HG03039 (cell line): ENCODE data around the gene DNM1.
"Not testable (repeated sequence)": the region's sequence is repeated elsewhere in the genome, so short reads cannot be mapped to it uniquely, and the experiment has no call there.

Experiments used
- ATAC-seq: cut with Tn5 transposase; IDR thresholded peaks from one replicate; pipeline ENCODE4 v1.9.1; 2021; ENCODE audit warnings: mild to moderate bottlenecking, moderate library complexity; ENCODE audit not compliant: unreplicated experiment

The DNM1 gene

GRCh38 chr9:128175726-128176125 is 27.5 kb upstream of the DNM1 start:
- no peak for ATAC-seq

GRCh38 chr9:128178806-128179431 is 24.3 kb upstream of the DNM1 start:
- no peak for ATAC-seq

- ATAC-seq: no peak
Observed at GRCh38 chr9:128180001-128180400, 23.2 kb upstream of the DNM1 start.

- no peak for ATAC-seq
Observed at GRCh38 chr9:128180447-128180846, 22.7 kb upstream of the DNM1 start.

- ATAC-seq: not testable (repeated sequence)
Observed at GRCh38 chr9:128181480-128181879, 21.7 kb upstream of the DNM1 start.

GRCh38 chr9:128182893-128183588 is 20.1 kb upstream of the DNM1 start:
- ATAC-seq: no peak

GRCh38 chr9:128185979-128186965 is 16.9 kb upstream of the DNM1 start:
- no peak for ATAC-seq

- no peak for ATAC-seq
Observed at GRCh38 chr9:128187361-128187760, 15.8 kb upstream of the DNM1 start.

- ATAC-seq: no peak
Observed at GRCh38 chr9:128188209-128188608, 15.0 kb upstream of the DNM1 start.

- no peak for ATAC-seq
Observed at GRCh38 chr9:128190013-128190412, 13.2 kb upstream of the DNM1 start.

GRCh38 chr9:128190516-128191405 is 12.4 kb upstream of the DNM1 start:
- ATAC-seq: no peak

- peak; percentile 67 for ATAC-seq
Observed at GRCh38 chr9:128191406-128192046, 11.7 kb upstream of the DNM1 start, which contains the start of gene CIZ1. Gene CIZ1 (minus strand): TSS chr9:128191572. CDS start chr9:128190857, 715 bp downstream.

GRCh38 chr9:128192601-128193371 is 10.4 kb upstream of the DNM1 start:
- no peak for ATAC-seq

- no peak for ATAC-seq
Observed at GRCh38 chr9:128193469-128194096, 9.6 kb upstream of the DNM1 start.

- ATAC-seq: no peak
Observed at GRCh38 chr9:128201441-128202369, 1.5 kb upstream of the DNM1 start.

GRCh38 chr9:128202648-128203023 is 543 bp upstream of the DNM1 start:
- no peak for ATAC-seq

GRCh38 chr9:128203707-128204551 is 750 bp downstream of the DNM1 start:
- no peak for ATAC-seq
